ENCODE measurements around the gene PIK3CD. TPM values are rescaled to one million over a fixed set of nuclear protein-coding genes. Genes with fewer than 3 reads are reported as not detected.

The PIK3CD gene
- polyA plus RNA-seq, 1 donor from 2014 or later: 4.2 TPM

GRCh38 chr1:9731051-9731537 lies 79.6 kb downstream of the PIK3CD start:
- H3K36me3 ChIP-seq (ENCODE audit: insufficient read depth, low read length): no peaks in the 10 kb centered on the region

DNA sequence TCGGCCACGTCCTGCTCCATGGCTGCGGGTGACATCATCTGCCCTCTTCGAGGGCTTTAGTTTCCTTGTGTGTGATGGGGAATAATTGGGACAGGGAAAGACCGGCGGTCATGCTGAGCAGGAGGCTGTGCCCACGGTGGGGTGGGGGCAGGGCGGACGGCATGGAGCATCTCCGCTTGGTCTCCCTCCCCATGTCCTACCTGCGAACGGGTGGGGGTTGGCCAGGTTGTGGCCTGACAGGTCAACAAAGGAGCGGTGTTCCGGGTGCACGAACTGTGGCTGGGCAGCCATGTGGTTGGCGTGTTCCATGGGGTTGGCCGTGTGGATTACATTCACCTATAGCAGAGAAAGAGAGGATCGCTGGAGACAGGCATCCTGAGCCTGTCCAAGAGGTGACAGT lies 80.0 kb downstream of the PIK3CD start:
- H3K9ac ChIP-seq (ENCODE audit: low read length): no peak overlapping the region
- no peak overlapping the region for H3K4me2 ChIP-seq (ENCODE audit: low read length)
- no peaks in the 10 kb centered on the region for H3K79me2 ChIP-seq (replicated peaks; ENCODE audit: insufficient read depth, low read length)
- no peak overlapping the region for H2AFZ ChIP-seq (ENCODE audit: low read depth, low read length)
- H4K20me1 ChIP-seq (ENCODE audit: insufficient read depth): no peaks in the 10 kb centered on the region
- no peaks in the 10 kb centered on the region for H3K9me3 ChIP-seq (ENCODE audit: low read length)
- TF ChIP-seq, protein P1, sequence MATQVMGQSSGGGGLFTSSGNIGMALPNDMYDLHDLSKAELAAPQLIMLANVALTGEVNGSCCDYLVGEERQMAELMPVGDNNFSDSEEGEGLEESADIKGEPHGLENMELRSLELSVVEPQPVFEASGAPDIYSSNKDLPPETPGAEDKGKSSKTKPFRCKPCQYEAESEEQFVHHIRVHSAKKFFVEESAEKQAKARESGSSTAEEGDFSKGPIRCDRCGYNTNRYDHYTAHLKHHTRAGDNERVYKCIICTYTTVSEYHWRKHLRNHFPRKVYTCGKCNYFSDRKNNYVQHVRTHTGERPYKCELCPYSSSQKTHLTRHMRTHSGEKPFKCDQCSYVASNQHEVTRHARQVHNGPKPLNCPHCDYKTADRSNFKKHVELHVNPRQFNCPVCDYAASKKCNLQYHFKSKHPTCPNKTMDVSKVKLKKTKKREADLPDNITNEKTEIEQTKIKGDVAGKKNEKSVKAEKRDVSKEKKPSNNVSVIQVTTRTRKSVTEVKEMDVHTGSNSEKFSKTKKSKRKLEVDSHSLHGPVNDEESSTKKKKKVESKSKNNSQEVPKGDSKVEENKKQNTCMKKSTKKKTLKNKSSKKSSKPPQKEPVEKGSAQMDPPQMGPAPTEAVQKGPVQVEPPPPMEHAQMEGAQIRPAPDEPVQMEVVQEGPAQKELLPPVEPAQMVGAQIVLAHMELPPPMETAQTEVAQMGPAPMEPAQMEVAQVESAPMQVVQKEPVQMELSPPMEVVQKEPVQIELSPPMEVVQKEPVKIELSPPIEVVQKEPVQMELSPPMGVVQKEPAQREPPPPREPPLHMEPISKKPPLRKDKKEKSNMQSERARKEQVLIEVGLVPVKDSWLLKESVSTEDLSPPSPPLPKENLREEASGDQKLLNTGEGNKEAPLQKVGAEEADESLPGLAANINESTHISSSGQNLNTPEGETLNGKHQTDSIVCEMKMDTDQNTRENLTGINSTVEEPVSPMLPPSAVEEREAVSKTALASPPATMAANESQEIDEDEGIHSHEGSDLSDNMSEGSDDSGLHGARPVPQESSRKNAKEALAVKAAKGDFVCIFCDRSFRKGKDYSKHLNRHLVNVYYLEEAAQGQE (IDR thresholded peaks at IDR 0.05; ENCODE audit: borderline replicate concordance): no peak
- TF ChIP-seq MXI1 (conservative IDR thresholded peaks at IDR 0.05; ENCODE audit: poor library complexity, severe bottlenecking) (no peak), TAF1 (IDR thresholded peaks at IDR 0.05; ENCODE audit: low read depth) (no peak), SMC3 (conservative IDR thresholded peaks at IDR 0.05; ENCODE audit: poor library complexity) (no peak), RAD21 (conservative IDR thresholded peaks at IDR 0.05) (no peak), POLR2AphosphoS5 (IDR thresholded peaks at IDR 0.05) (no peak), CTCF (IDR thresholded peaks at IDR 0.05; ENCODE audit: poor library complexity, severe bottlenecking) (no peak), EZH2 (IDR thresholded peaks at IDR 0.05; ENCODE audit: borderline replicate concordance, insufficient read depth, low read length, poor library complexity, severe bottlenecking) (no peak), EP300 (conservative IDR thresholded peaks at IDR 0.05; ENCODE audit: poor library complexity, severe bottlenecking) (no peak)
- H3K27ac ChIP-seq (ENCODE audit: low read length): no peak overlapping the region
- H3K9me2 ChIP-seq (ENCODE audit: insufficient read depth, low read length): no peaks in the 10 kb centered on the region
- no peaks in the 10 kb centered on the region for H3K36me3 ChIP-seq (ENCODE audit: insufficient read depth, low read length)
- no peaks in the 10 kb centered on the region for H3F3A ChIP-seq (ENCODE audit: insufficient read depth, low read length, poor library complexity, severe bottlenecking)
- no peak overlapping the region for H3K4me3 ChIP-seq (ENCODE audit: low read length)
- H3K27me3 ChIP-seq (ENCODE audit: insufficient read depth, low read depth, low read length): no peaks in the 10 kb centered on the region

More at GRCh38 chr1:9731051-9731537, 79.6 kb downstream of the PIK3CD start:
- Histone ChIP-seq H3K4me3 (ENCODE audit: low read length) (no peak overlapping the region), H3K27ac (ENCODE audit: low read length) (no peak overlapping the region), H3K9ac (ENCODE audit: low read length) (no peak overlapping the region), H2AFZ (ENCODE audit: low read depth, low read length) (no peak overlapping the region), H4K20me1 (ENCODE audit: insufficient read depth) (no peaks in the 10 kb centered on the region), H3F3A (ENCODE audit: insufficient read depth, low read length, poor library complexity, severe bottlenecking) (no peaks in the 10 kb centered on the region), H3K79me2 (replicated peaks; ENCODE audit: insufficient read depth, low read length) (no peaks in the 10 kb centered on the region), H3K4me2 (ENCODE audit: low read length) (no peak overlapping the region), H3K9me3 (ENCODE audit: low read length) (no peaks in the 10 kb centered on the region), H3K27me3 (ENCODE audit: insufficient read depth, low read depth, low read length) (no peaks in the 10 kb centered on the region), H3K9me2 (ENCODE audit: insufficient read depth, low read length) (no peaks in the 10 kb centered on the region)
- TF ChIP-seq SMC3 (conservative IDR thresholded peaks at IDR 0.05; ENCODE audit: poor library complexity) (no peak), EZH2 (IDR thresholded peaks at IDR 0.05; ENCODE audit: borderline replicate concordance, insufficient read depth, low read length, poor library complexity, severe bottlenecking) (no peak), EP300 (conservative IDR thresholded peaks at IDR 0.05; ENCODE audit: poor library complexity, severe bottlenecking) (no peak), CTCF (IDR thresholded peaks at IDR 0.05; ENCODE audit: poor library complexity, severe bottlenecking) (no peak), TAF1 (IDR thresholded peaks at IDR 0.05; ENCODE audit: low read depth) (no peak), POLR2AphosphoS5 (IDR thresholded peaks at IDR 0.05) (no peak), RAD21 (conservative IDR thresholded peaks at IDR 0.05) (no peak), MXI1 (conservative IDR thresholded peaks at IDR 0.05; ENCODE audit: poor library complexity, severe bottlenecking) (no peak)
- TF ChIP-seq, protein P1 (IDR thresholded peaks at IDR 0.05; ENCODE audit: borderline replicate concordance): no peak
